Duodenal mucosa (tissue), 2 donors: ENCODE data around the gene SLC25A19.
"Not testable (repeated sequence)": the region's sequence is repeated elsewhere in the genome, so short reads cannot be mapped to it uniquely, and the experiment has no call there.

Source experiments
- H3K27ac ChIP-seq: one replicate; pipeline ENCODE4 v1.7.0; 2013; ENCODE audit warnings: low read depth, low read length
- H3K27me3 ChIP-seq, 2 donors: one replicate each; pipeline ENCODE4 v1.7.0; 2013; ENCODE audit warnings: low read length in 2 of 2, control low read depth in 1 of 2; ENCODE audit not compliant: insufficient read depth in 2 of 2, control insufficient read depth in 1 of 2
- H3K36me3 ChIP-seq, 2 donors: one replicate each; pipeline ENCODE4 v1.7.0; 2013; ENCODE audit warnings: low read length in 2 of 2, control low read depth in 1 of 2; ENCODE audit not compliant: insufficient read depth in 2 of 2, control insufficient read depth in 1 of 2
- H3K4me1 ChIP-seq, 2 donors: one replicate each; pipeline ENCODE4 v1.7.0; 2013; ENCODE audit warnings: low read length in 2 of 2, control low read depth in 1 of 2; ENCODE audit not compliant: insufficient read depth in 2 of 2, control insufficient read depth in 1 of 2
- H3K4me3 ChIP-seq, 2 donors: one replicate each; pipeline ENCODE4 v1.7.0; 2013; ENCODE audit warnings: low read length in 2 of 2, low read depth in 1 of 2
- H3K9ac ChIP-seq, 2 donors: one replicate each; pipeline ENCODE4 v1.7.0; 2013; ENCODE audit warnings: low read length in 2 of 2, low read depth in 1 of 2
- H3K9me3 ChIP-seq, 2 donors: one replicate each; pipeline ENCODE4 v1.7.0; 2013; ENCODE audit warnings: low read length in 2 of 2, control low read depth in 1 of 2; ENCODE audit not compliant: control insufficient read depth in 1 of 2

Gene SLC25A19

GRCh38 chr17:75285123-75285522, 4.1 kb downstream of the SLC25A19 start:
- no peak overlapping the region for H3K4me3 ChIP-seq
- H3K9me3 ChIP-seq = no peaks in the 10 kb centered on the region
- H3K27ac ChIP-seq = no peak overlapping the region
- no peaks in the 10 kb centered on the region for H3K27me3 ChIP-seq
- peaks cover 0 to 25% of the 10 kb centered on the region in 2 donors for H3K36me3 ChIP-seq
- H3K9ac ChIP-seq = no peak overlapping the region
- H3K4me1 ChIP-seq = peaks cover 5 to 13% of the 10 kb centered on the region in 2 donors

GRCh38 chr17:75280189-75280588, 9.0 kb downstream of the SLC25A19 start:
- peaks cover 0 to 24% of the 10 kb centered on the region in 2 donors for H3K36me3 ChIP-seq
- not testable (repeated sequence) for H3K9me3 ChIP-seq, H3K4me1 ChIP-seq, H3K9ac ChIP-seq, H3K4me3 ChIP-seq, H3K27ac ChIP-seq, H3K27me3 ChIP-seq

GRCh38 chr17:75277664-75278071, 11.6 kb downstream of the SLC25A19 start:
- no peaks in the 10 kb centered on the region for H3K9me3 ChIP-seq
- H3K36me3 ChIP-seq = peaks cover 3 to 29% of the 10 kb centered on the region in 2 donors
- peaks cover under 1 to 1% of the 10 kb centered on the region in 2 donors for H3K4me1 ChIP-seq
- no peak overlapping the region for H3K4me3 ChIP-seq
- H3K9ac ChIP-seq = no peak overlapping the region
- H3K27ac ChIP-seq = no peak overlapping the region
- H3K27me3 ChIP-seq = no peaks in the 10 kb centered on the region

DNA sequence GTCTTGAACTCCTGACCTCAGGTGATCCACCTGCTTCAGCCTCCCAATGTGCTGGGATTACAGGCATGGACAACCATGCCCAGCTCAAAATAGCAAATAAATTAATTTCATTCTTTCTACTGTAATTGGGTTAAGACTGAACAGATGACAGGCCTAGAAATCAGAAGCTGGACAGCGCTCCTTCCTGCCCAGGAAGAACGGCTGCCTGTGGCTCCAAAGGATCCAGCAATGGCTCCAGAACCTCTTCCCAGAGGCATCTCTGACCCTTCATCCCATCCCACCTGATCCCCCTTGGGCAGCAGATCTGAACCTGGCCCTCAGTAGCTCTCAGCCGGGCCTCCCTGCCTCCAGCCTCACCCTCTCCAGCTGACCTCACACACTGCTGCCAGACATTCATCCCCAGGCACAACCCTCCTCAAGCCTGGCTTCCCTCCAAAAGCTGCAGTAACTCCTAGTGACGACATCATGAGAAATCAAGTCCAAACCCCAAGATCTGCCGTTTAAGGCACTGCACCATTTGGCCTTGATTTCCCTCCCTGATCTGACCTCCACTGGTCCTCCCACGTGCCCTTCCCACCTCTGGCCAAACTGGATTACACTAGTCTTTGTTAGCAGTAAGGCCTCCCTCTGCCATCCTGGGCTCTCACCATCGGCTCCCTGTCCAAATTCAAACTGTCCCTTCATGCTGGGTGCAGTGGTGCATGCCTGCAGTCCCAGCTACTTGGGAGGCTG, 15.1 kb downstream of the SLC25A19 start:
- Histone ChIP-seq H3K27ac (no peak overlapping the region), H3K27me3 (no peaks in the 10 kb centered on the region), H3K36me3 (peaks cover 3 to 26% of the 10 kb centered on the region in 2 donors), H3K9me3 (no peaks in the 10 kb centered on the region), H3K4me1 (peaks cover 17 to 27% of the 10 kb centered on the region in 2 donors), H3K4me3 (no peak overlapping the region), H3K9ac (no peak overlapping the region)

- H3K27me3 ChIP-seq = no peaks in the 10 kb centered on the region
- no peak overlapping the region for H3K27ac ChIP-seq
- H3K4me3 ChIP-seq = no peak overlapping the region
- H3K9me3 ChIP-seq = no peaks in the 10 kb centered on the region
- peaks cover 3 to 23% of the 10 kb centered on the region in 2 donors for H3K36me3 ChIP-seq
- H3K4me1 ChIP-seq = peaks cover 20 to 32% of the 10 kb centered on the region in 2 donors
- no peak overlapping the region for H3K9ac ChIP-seq
Measured at GRCh38 chr17:75272848-75273184, 16.4 kb downstream of the SLC25A19 start.

DNA sequence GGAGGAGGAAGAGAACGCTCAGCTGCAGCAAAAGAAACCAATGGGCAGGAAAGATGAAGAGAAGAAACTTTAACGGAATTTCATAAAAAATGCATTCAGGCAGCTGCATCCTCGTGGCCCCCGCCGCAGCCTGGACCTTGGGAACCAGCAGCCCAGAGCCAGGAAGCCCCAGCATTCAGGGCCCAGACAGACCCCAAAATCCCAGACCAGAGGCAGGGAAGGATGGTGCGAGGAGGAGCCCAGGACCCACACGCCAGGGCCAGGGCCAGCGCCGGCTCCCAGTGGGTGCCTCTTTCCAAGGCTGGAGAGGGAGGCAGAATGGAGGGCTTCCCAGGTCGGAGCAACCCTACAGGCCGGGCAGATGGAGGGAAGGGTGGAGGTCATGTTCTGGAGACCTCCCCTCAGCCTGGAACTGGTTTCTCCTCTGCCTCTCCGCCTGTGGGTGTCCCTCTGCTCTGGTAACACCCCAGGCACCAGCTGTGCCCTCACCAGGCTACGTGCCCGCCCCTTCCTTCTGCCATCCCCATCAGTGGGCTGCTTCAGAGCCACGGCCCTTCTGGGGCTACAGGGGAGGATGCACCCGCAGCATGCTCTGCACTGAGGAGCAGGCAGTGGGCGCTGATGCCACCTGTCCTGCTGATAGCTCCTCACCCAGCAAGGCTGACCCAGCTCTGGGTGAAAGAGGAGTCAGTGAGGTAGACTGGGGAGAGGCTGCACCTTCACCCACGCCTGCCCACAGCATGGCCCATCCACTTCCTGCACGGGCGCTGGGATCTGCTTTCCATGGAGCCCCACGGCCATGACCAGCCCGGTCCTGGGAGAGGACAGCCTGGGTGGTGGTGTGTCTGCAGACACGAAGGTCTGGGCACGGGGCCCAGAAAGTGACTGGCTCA, 17.0 kb downstream of the SLC25A19 start:
- peaks cover 3 to 22% of the 10 kb centered on the region in 2 donors for H3K36me3 ChIP-seq
- no peaks in the 10 kb centered on the region for H3K9me3 ChIP-seq
- no peak overlapping the region for H3K27ac ChIP-seq
- peaks cover 26 to 38% of the 10 kb centered on the region in 2 donors for H3K4me1 ChIP-seq
- H3K27me3 ChIP-seq = no peaks in the 10 kb centered on the region
- H3K9ac ChIP-seq = peak overlapping the region; percentile 59 to 81
- peak overlapping the region; percentile 72 to 84 for H3K4me3 ChIP-seq

DNA sequence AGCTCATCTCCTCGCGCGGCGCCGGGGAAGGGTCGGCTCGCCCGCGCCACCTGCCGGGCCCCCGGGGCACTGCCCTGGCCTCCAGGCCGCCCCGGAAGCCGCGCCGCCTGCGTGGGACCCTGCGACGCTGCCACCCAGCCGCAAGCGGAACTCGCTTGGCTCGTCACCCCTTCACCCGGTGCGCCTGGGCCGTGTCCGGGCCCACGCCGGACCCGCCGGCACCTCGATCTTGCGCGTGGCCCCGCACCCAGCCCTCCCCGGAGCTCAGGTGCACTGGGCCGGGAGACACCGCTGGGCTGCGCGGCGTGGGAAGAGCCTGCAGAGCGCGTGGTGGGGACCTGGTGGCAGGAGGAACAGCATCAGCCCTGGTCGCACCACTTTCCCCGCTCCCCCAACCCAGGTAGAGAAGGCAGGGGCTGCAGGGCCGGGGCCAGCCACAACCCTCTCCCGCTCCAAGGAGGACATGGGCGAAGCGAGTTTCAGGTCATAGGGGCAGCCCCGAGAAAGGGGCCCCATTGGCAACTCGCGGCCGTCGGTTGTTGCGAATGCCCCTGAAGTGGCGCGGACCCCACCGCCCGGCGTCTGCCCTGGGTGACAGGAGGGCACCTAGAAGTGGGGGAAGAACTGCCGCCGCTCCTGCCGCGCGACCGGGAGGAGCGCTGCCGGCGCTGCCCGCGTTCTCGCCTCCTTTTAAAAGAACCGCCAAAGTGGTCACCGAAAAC, 17.8 kb downstream of the SLC25A19 start:
- H3K27ac ChIP-seq = peak overlapping the region; percentile 56
- no peaks in the 10 kb centered on the region for H3K9me3 ChIP-seq
- H3K36me3 ChIP-seq = peaks cover 5 to 26% of the 10 kb centered on the region in 2 donors
- H3K27me3 ChIP-seq = no peaks in the 10 kb centered on the region
- peak overlapping the region; percentile 59 to 81 for H3K9ac ChIP-seq
- peak overlapping the region; percentile 72 to 84 for H3K4me3 ChIP-seq
- H3K4me1 ChIP-seq = peaks cover 27 to 38% of the 10 kb centered on the region in 2 donors

- peaks cover 27 to 38% of the 10 kb centered on the region in 2 donors for H3K4me1 ChIP-seq
- peak within 1 kb of the TSS; percentile 86 to 88 for H3K4me3 ChIP-seq
Measured at GRCh38 chr17:75270966-75271232, 18.3 kb downstream of the SLC25A19 start, which contains the start of gene MIF4GD. Gene MIF4GD, minus strand, starts transcription at chr17:75271231. Its CDS starts 1,036 bp downstream, at chr17:75270195.

GRCh38 chr17:75270218-75270965, 18.8 kb downstream of the SLC25A19 start:
- Histone ChIP-seq H3K27ac (peak overlapping the region; percentile 80), H3K36me3 (peaks cover 15 to 36% of the 10 kb centered on the region in 2 donors), H3K9me3 (no peaks in the 10 kb centered on the region), H3K27me3 (no peaks in the 10 kb centered on the region), H3K9ac (peak overlapping the region; percentile 90 to 96), H3K4me1 (peaks cover 27 to 38% of the 10 kb centered on the region in 2 donors), H3K4me3 (peak overlapping the region; percentile 86 to 88)

More at GRCh38 chr17:75270966-75271232, 18.3 kb downstream of the SLC25A19 start, which contains the start of gene MIF4GD:
- no peaks in the 10 kb centered on the region for H3K9me3 ChIP-seq
- H3K27me3 ChIP-seq = no peaks in the 10 kb centered on the region
- peak within 1 kb of the TSS; percentile 90 to 96 for H3K9ac ChIP-seq
- peaks cover 10 to 31% of the 10 kb centered on the region in 2 donors for H3K36me3 ChIP-seq
- peak within 1 kb of the TSS; percentile 80 for H3K27ac ChIP-seq
